GM12864 (cell line): ENCODE data around the gene CLECL1.

Source experiments
- DNase-seq: peaks from one replicate; pipeline ENCODE4 v3.0.0-alpha.2; 2011; ENCODE audit warnings: low read depth
- H3K4me3 ChIP-seq: 2 replicates; pipeline ENCODE4 v1.5.1; 2011; ENCODE audit warnings: mild to moderate bottlenecking, low read depth, low read length, control low read depth
- TF ChIP-seq, protein P1 (sequence below): IDR thresholded peaks from 2 replicates; pipeline ENCODE4 v1.5.1; 2011; ENCODE audit warnings: low read depth, mild to moderate bottlenecking, moderate library complexity, low read length, control low read depth, inconsistent platforms; ENCODE audit errors: missing control alignments

CLECL1 gene

DNA sequence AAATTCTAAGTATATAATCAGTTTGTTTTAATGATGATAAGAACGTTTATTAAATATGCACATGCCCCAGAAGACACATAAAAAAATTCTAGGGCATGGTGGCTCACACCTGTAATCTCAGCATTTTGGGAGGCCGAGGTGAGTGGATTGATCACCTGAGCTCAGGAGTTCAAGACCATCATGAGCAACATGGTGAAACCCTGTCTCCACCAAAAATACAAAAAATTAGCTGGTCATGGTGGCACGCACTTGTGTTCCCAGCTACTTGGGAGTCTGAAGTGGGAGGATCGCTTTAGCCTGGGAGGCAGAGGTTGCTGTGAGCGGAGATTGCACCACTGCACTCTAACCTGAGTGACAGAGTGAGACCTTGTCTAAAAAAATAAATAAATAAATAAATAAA is 23.8 kb upstream of the CLECL1 start:
- TF ChIP-seq, protein P1, sequence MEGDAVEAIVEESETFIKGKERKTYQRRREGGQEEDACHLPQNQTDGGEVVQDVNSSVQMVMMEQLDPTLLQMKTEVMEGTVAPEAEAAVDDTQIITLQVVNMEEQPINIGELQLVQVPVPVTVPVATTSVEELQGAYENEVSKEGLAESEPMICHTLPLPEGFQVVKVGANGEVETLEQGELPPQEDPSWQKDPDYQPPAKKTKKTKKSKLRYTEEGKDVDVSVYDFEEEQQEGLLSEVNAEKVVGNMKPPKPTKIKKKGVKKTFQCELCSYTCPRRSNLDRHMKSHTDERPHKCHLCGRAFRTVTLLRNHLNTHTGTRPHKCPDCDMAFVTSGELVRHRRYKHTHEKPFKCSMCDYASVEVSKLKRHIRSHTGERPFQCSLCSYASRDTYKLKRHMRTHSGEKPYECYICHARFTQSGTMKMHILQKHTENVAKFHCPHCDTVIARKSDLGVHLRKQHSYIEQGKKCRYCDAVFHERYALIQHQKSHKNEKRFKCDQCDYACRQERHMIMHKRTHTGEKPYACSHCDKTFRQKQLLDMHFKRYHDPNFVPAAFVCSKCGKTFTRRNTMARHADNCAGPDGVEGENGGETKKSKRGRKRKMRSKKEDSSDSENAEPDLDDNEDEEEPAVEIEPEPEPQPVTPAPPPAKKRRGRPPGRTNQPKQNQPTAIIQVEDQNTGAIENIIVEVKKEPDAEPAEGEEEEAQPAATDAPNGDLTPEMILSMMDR: no peak
- H3K4me3 ChIP-seq: no peak overlapping the region
- DNase-seq: no peak

DNA sequence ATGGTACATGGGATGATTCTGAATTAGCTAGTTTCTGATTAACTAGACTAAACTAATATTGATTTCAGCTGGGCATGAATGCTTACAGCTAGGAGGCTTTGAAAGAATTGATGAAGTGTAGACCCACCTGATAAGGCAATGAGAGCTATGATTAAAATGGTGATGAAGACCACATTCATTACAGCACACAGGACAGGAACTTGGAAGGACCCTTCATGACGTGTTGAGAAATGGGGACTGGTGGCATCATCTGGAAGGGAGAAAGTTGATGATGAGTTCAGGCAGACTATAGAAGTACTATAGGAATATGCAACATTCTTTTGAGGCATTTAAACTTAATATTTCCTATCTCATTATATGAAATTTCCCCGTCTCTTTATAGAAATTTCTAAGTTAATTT is 23.3 kb upstream of the CLECL1 start:
- no peak for DNase-seq
- TF ChIP-seq, protein P1: no peak

DNA sequence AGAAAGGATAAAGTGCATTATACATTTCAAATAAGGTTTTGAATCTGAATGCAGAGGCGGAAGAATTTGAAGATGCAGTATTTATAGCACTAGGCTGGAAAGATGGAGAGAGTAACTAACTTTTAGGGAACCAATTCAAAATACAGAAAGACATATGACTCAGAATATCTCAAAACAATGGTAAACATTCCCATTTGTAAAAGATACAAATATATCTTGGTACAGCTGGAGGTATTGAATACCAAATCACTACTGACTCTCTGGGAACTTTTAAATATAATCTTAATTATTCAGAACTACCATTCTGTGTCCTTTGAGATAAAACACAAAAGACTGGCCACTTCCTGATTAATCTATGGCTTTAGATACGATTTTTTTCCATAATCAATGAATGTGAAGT is 22.7 kb upstream of the CLECL1 start:
- no peak for DNase-seq
- H3K4me3 ChIP-seq: no peak overlapping the region
- TF ChIP-seq, protein P1: no peak

More for the DNA sequence above, 23.3 kb upstream of the CLECL1 start:
- no peak overlapping the region for H3K4me3 ChIP-seq

DNA sequence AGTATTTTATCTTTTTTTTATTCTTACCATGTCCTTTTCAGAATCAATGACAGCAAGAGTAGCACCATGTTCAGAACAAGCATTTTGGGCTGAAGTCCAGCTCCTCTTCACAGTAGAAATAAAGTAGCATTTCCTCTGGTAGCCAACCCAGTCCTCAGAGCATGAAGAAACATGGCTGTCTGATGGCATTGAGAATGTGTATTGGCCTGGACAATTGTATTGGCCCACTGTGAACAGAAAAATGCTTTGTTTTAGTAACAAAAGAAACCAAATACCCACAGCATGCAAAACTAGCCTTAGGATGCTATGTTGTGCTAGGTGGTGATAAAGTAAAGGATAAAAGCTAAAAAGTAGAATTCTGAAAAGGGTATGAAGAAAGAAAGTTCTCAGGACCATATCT is 22.1 kb upstream of the CLECL1 start:
- no peak overlapping the region for H3K4me3 ChIP-seq
- TF ChIP-seq, protein P1: no peak
- DNase-seq: no peak

DNA sequence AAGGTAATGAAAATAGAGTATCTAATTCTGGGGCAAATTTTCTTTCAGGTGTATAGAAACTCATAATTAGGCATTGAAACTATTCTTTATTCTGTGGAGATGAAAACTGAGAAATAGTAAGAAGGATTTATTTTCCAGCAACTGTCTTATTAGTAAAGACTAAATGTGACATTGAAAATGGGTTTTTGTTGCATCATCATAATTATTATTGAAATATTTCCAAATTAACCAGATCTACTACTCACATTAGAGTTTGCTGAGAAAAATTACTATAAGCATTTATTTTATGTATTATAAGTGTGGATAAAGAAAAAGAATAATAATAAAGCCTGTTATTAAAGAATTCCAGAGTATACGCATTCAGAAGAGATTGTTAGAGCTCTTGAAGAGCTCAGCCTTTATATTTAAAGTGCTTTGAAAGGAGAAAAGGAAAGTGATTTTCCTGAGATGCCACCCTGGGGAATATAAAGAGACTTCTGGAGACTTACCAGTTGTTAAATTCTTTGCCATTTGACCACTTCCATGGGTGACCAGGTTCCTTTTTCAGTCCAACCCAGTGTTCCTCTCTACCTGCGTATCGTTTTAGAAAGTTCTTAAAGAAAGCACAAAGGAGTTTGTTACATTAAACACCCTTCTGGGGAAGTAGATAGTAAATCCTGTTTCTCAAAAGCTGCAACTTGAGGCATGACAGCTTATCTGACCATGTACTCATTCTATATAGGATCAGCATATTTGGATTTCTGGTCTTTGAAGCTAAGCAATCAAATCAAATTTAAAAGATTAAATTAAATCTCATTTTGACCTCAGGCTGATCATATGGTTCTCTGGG is 21.4 kb upstream of the CLECL1 start:
- TF ChIP-seq, protein P1: no peak
- DNase-seq: no peak
- no peak overlapping the region for H3K4me3 ChIP-seq

DNA sequence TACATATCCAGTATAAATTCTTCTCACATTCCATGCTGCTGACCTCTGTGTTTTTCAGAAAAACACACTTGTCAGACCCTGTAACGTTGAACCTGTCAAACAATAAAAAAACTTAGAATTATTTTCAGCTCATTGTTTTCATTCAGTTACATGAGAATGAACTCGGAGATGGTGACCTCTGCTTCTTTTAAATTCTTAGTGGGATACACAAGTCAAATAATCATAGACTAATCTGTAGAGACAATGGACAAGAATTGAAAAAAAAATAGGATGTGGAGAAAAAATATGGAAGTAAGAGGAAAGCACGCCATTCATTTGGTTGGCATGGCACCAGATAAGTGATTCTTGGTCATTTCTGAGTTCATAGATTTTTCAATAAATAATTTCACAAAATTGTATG is 20.6 kb upstream of the CLECL1 start:
- no peak overlapping the region for H3K4me3 ChIP-seq
- DNase-seq: no peak
- TF ChIP-seq, protein P1: no peak

DNA sequence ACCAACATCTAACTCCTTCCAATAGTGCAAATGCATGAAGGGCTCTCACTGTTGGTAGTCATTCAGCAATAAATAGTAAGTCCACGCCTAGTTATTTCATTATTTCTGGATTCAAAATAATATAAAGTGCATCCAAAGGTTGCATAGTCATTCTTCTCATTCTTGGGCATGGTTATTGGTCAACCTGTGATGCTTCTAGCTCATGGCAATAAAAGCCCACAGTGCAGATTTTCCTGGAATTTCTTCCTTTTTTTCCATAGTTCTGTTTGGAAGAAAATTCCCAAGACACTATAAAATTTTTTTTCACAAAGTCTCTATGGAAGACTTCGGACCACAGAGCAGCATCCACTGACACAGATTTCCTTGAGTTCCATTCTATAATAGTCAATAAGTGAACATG is 20.2 kb upstream of the CLECL1 start:
- no peak for DNase-seq
- TF ChIP-seq, protein P1: no peak
- H3K4me3 ChIP-seq: no peak overlapping the region
